Measurements from ENCODE around the gene RNF128. TPM values are rescaled to one million over a fixed set of nuclear protein-coding genes. Genes with fewer than 3 reads are reported as not detected.
A peak's percentile ranks its signal among the peaks of the same experiment; 100 is the strongest.

Gene RNF128, protein sequence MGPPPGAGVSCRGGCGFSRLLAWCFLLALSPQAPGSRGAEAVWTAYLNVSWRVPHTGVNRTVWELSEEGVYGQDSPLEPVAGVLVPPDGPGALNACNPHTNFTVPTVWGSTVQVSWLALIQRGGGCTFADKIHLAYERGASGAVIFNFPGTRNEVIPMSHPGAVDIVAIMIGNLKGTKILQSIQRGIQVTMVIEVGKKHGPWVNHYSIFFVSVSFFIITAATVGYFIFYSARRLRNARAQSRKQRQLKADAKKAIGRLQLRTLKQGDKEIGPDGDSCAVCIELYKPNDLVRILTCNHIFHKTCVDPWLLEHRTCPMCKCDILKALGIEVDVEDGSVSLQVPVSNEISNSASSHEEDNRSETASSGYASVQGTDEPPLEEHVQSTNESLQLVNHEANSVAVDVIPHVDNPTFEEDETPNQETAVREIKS
- 1 to 10 TPM; 2.6 to 3.3 TPM for polyA plus RNA-seq

DNA sequence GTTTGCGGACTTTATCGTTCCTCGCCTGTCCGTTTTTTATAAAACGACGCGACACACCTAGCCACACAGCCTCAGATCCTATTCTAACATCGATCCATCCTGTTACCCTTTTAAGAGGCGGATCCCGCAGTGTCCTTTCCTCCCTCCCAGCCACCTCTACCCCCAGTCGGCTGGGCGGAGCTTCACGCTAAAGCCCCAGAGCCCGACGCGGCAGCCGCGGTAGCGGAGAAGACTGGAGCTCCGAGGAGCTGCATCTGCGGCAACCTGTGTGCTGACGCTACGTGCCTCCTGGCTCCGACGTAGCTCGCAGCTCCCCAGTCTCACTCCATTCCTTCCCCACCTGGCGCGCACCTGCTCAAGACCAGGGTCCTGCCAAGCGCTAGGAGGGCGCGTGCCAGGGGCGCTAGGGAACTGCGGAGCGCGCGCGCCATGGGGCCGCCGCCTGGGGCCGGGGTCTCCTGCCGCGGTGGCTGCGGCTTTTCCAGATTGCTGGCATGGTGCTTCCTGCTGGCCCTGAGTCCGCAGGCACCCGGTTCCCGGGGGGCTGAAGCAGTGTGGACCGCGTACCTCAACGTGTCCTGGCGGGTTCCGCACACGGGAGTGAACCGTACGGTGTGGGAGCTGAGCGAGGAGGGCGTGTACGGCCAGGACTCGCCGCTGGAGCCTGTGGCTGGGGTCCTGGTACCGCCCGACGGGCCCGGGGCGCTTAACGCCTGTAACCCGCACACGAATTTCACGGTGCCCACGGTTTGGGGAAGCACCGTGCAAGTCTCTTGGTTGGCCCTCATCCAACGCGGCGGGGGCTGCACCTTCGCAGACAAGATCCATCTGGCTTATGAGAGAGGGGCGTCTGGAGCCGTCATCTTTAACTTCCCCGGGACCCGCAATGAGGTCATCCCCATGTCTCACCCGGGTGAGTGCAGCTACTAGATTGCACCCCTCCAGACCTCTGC is at the start of gene RNF128:
RNF128 (plus strand) TSS at position 217 of the 953 bp plus-strand sequence; CDS start at position 430, 213 bp downstream.
- 3 to 32% methylated on average over 70 to 79 of the region's 79 CpGs for WGBS, 2 donors
- H3K4me3 ChIP-seq (ENCODE audit: low read depth in 1 of 2, low read length in 2 of 2) = peak within 1 kb of the TSS; percentile 50 to 82
- no peaks in the 10 kb centered on the region for H3K9me3 ChIP-seq (ENCODE audit: control insufficient read depth in 2 of 2, insufficient read depth in 1 of 2, low read depth in 1 of 2, low read length in 1 of 2)
- peak within 1 kb of the TSS; percentile 5 to 73 for H3K27ac ChIP-seq (ENCODE audit: low read depth in 2 of 2, low read length in 1 of 2)
- H3K36me3 ChIP-seq (ENCODE audit: control insufficient read depth in 2 of 2, insufficient read depth in 2 of 2, low read length in 1 of 2) = no peaks in the 10 kb centered on the region
- peaks cover 0 to 6% of the 10 kb centered on the region in 2 donors for H3K27me3 ChIP-seq (ENCODE audit: control insufficient read depth in 1 of 2, insufficient read depth in 2 of 2, low read length in 2 of 2)
- no peaks in the 10 kb centered on the region for H3K4me1 ChIP-seq (ENCODE audit: control insufficient read depth in 2 of 2, insufficient read depth in 2 of 2, low read length in 1 of 2)

DNA sequence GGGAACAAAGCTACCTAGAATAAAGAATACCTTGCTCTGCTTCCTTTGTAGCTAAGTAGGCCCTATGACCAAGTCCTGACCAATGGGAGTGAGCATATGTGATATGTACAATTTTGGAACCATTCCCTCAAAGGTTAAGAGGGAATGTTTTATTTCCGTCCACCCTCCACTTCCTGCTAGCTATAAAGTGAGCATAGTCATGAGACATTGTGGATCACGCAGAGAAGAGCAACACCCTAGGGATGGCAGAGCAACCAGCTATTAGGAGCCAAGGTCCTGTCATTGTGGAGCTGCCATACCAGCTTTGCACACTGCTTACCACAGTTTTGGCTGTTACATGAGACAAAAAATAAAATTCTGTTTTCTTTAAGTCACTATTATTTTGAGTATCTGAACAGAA is 45.8 kb upstream of the RNF128 start:
- Histone ChIP-seq H3K4me1 (ENCODE audit: control insufficient read depth in 2 of 2, insufficient read depth in 2 of 2, low read length in 1 of 2) (no peaks in the 10 kb centered on the region), H3K4me3 (ENCODE audit: low read depth in 1 of 2, low read length in 2 of 2) (no peak overlapping the region), H3K9me3 (ENCODE audit: control insufficient read depth in 2 of 2, insufficient read depth in 1 of 2, low read depth in 1 of 2, low read length in 1 of 2) (peaks cover 0 to 5% of the 10 kb centered on the region in 2 donors), H3K27ac (ENCODE audit: low read depth in 2 of 2, low read length in 1 of 2) (no peak overlapping the region), H3K27me3 (ENCODE audit: control insufficient read depth in 1 of 2, insufficient read depth in 2 of 2, low read length in 2 of 2) (peaks cover 0 to 3% of the 10 kb centered on the region in 2 donors), H3K36me3 (ENCODE audit: control insufficient read depth in 2 of 2, insufficient read depth in 2 of 2, low read length in 1 of 2) (no peaks in the 10 kb centered on the region)
- WGBS, 2 donors = 36 to 44% methylated on average over 2 of the region's 2 CpGs

DNA sequence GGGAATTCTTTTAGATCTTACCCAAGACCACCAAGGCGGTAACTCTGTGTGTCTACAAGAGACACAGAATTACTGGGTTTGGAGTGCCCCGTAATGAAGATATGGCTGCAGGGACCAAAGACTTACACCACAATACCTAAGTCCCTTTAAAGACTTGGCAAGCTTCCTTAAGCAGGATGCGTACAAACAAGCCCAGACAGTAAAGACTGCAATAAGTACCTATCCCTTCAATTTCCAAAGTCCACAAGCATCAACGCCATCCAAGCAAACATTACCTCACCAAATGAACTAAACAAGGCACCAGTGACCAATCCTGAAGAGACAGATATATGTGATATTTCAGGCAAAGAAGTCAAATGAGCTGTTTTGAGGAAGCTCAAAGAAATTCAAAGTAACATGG is 42.3 kb upstream of the RNF128 start:
- Histone ChIP-seq H3K27me3 (ENCODE audit: control insufficient read depth in 1 of 2, insufficient read depth in 2 of 2, low read length in 2 of 2) (no peaks in the 10 kb centered on the region), H3K4me1 (ENCODE audit: control insufficient read depth in 2 of 2, insufficient read depth in 2 of 2, low read length in 1 of 2) (no peaks in the 10 kb centered on the region), H3K36me3 (ENCODE audit: control insufficient read depth in 2 of 2, insufficient read depth in 2 of 2, low read length in 1 of 2) (no peaks in the 10 kb centered on the region), H3K4me3 (ENCODE audit: low read depth in 1 of 2, low read length in 2 of 2) (no peak overlapping the region), H3K27ac (ENCODE audit: low read depth in 2 of 2, low read length in 1 of 2) (no peak overlapping the region), H3K9me3 (ENCODE audit: control insufficient read depth in 2 of 2, insufficient read depth in 1 of 2, low read depth in 1 of 2, low read length in 1 of 2) (peaks cover 0 to 5% of the 10 kb centered on the region in 2 donors)
- 61 to 68% methylated on average over 4 of the region's 4 CpGs for WGBS, 2 donors

DNA sequence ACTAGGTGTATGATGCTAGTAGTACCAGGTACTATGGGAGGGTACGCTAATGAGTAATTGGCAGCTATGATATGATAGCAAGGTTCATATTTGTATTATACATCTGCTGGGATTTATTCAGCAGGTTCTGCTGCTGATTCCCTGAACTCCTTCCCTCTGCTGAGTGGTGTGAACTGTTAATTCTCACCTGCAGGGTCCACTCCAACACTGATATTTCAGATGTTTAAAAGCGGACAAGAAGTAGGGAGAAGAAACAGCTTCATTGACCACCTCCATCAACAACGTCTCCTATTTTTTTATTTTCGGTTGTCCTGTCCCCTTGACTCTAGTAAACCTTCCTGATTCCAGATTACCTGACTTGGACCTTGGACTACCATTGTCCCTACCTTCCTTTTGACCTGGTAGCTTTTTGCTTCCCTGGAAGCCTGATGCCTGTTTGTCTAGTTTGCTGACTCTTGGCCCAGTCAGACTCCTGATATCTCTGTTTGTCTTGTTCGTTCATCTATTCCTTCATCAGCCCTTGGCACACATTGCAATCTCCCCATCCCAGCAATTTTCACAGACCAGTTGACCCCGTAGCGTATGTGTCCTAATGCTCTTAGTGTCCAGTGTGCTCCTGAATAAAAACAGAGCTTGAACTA is 34.0 kb upstream of the RNF128 start:
- Histone ChIP-seq H3K4me3 (ENCODE audit: low read depth in 1 of 2, low read length in 2 of 2) (no peak overlapping the region), H3K36me3 (ENCODE audit: control insufficient read depth in 2 of 2, insufficient read depth in 2 of 2, low read length in 1 of 2) (no peaks in the 10 kb centered on the region), H3K27ac (ENCODE audit: low read depth in 2 of 2, low read length in 1 of 2) (no peak overlapping the region), H3K9me3 (ENCODE audit: control insufficient read depth in 2 of 2, insufficient read depth in 1 of 2, low read depth in 1 of 2, low read length in 1 of 2) (no peaks in the 10 kb centered on the region), H3K4me1 (ENCODE audit: control insufficient read depth in 2 of 2, insufficient read depth in 2 of 2, low read length in 1 of 2) (no peaks in the 10 kb centered on the region), H3K27me3 (ENCODE audit: control insufficient read depth in 1 of 2, insufficient read depth in 2 of 2, low read length in 2 of 2) (peaks cover 0 to 5% of the 10 kb centered on the region in 2 donors)
- 60 to 83% methylated on average over 7 of the region's 7 CpGs for WGBS, 2 donors

DNA sequence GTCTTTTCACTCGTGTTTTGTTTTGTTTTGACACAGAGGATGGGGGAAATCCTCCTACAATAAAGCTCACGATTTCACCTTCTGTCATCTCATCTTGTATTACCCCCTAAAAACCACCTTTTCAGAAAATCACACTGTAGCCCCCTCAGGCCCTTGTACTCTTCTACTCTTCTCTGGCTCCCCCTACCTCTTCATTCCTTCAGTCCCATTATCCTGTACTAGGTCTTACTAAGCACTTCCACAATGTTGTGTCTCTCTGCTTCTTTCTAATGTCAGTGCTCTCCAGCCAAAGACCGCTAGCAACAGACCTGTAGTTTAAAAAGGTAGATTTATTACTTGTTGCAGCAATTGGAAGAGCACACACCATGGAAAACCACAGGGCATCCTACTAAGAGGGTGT is 30.0 kb upstream of the RNF128 start:
- no peak overlapping the region for H3K4me3 ChIP-seq (ENCODE audit: low read depth in 1 of 2, low read length in 2 of 2)
- no peaks in the 10 kb centered on the region for H3K36me3 ChIP-seq (ENCODE audit: control insufficient read depth in 2 of 2, insufficient read depth in 2 of 2, low read length in 1 of 2)
- no peaks in the 10 kb centered on the region for H3K4me1 ChIP-seq (ENCODE audit: control insufficient read depth in 2 of 2, insufficient read depth in 2 of 2, low read length in 1 of 2)
- H3K9me3 ChIP-seq (ENCODE audit: control insufficient read depth in 2 of 2, insufficient read depth in 1 of 2, low read depth in 1 of 2, low read length in 1 of 2) = no peaks in the 10 kb centered on the region
- H3K27me3 ChIP-seq (ENCODE audit: control insufficient read depth in 1 of 2, insufficient read depth in 2 of 2, low read length in 2 of 2) = peaks cover 0 to 5% of the 10 kb centered on the region in 2 donors
- H3K27ac ChIP-seq (ENCODE audit: low read depth in 2 of 2, low read length in 1 of 2) = no peak overlapping the region
- 54 to 62% methylated on average over 3 of the region's 3 CpGs for WGBS, 2 donors

DNA sequence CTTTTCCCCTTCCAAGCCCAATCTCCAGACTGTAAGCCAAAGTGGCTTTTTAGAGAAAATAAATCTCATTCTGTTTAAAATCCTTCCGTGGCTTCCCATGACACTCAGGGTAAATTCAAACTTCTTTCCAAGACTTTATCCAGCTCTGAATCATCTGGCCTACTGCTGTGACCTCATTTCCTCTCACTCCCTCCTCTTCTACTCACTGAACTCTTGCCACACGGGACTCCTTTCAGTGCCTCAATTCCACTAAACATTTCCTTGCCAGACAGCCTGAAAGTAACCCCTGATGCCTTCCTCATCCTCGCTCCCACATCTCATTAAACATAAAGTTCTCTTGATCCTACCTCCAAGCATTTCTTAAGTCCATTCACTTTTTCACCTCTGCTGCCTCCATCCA is 27.8 kb upstream of the RNF128 start:
- H3K4me1 ChIP-seq (ENCODE audit: control insufficient read depth in 2 of 2, insufficient read depth in 2 of 2, low read length in 1 of 2) = no peaks in the 10 kb centered on the region
- no peak overlapping the region for H3K27ac ChIP-seq (ENCODE audit: low read depth in 2 of 2, low read length in 1 of 2)
- WGBS, 2 donors = 47 to 67% methylated on average over 3 of the region's 3 CpGs
- no peaks in the 10 kb centered on the region for H3K9me3 ChIP-seq (ENCODE audit: control insufficient read depth in 2 of 2, insufficient read depth in 1 of 2, low read depth in 1 of 2, low read length in 1 of 2)
- no peak overlapping the region for H3K4me3 ChIP-seq (ENCODE audit: low read depth in 1 of 2, low read length in 2 of 2)
- no peaks in the 10 kb centered on the region for H3K36me3 ChIP-seq (ENCODE audit: control insufficient read depth in 2 of 2, insufficient read depth in 2 of 2, low read length in 1 of 2)
- H3K27me3 ChIP-seq (ENCODE audit: control insufficient read depth in 1 of 2, insufficient read depth in 2 of 2, low read length in 2 of 2) = peaks cover 0 to 2% of the 10 kb centered on the region in 2 donors

DNA sequence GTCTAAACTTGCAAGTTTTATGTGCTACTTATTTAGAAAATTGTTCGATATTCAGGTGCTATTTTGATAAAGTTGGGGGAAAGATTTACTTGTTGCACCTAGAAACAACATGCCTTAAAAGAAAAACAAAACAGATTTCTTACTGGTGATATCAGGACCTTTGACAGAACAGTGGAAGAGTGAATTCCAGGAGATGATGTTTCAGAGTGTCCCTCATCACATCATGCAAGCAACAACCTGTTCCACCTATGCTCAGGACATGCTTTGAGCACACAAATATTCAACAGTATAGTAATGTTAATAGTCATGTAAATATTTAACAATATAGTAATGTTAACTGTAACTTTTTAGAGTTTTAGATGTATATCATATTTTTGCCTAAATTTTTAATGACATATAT is 23.9 kb upstream of the RNF128 start:
- H3K4me3 ChIP-seq (ENCODE audit: low read depth in 1 of 2, low read length in 2 of 2) = no peak overlapping the region
- no peaks in the 10 kb centered on the region for H3K4me1 ChIP-seq (ENCODE audit: control insufficient read depth in 2 of 2, insufficient read depth in 2 of 2, low read length in 1 of 2)
- H3K36me3 ChIP-seq (ENCODE audit: control insufficient read depth in 2 of 2, insufficient read depth in 2 of 2, low read length in 1 of 2) = no peaks in the 10 kb centered on the region
- H3K27ac ChIP-seq (ENCODE audit: low read depth in 2 of 2, low read length in 1 of 2) = no peak overlapping the region
- H3K27me3 ChIP-seq (ENCODE audit: control insufficient read depth in 1 of 2, insufficient read depth in 2 of 2, low read length in 2 of 2) = no peaks in the 10 kb centered on the region
- no peaks in the 10 kb centered on the region for H3K9me3 ChIP-seq (ENCODE audit: control insufficient read depth in 2 of 2, insufficient read depth in 1 of 2, low read depth in 1 of 2, low read length in 1 of 2)
- 75 to 89% methylated on average over 1 of the region's 1 CpG for WGBS, 2 donors

DNA sequence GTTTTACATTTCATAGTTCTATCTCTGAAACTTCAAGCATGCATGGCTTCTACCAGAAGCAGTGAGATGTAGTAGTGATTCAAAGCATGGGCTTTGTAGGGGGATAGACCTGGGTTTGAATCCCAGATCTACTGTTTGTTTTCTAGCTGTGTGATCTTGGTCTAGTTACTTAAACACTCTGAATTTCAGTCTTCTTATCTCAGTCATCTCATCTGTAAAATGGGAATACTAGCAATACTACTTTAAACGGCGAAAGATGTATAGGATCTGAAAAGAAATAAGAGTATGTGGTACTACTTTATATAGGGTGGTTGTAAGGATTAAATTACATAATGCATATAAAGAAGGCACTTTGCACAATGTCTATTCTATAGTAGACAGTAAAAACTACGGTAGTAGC is 20.0 kb upstream of the RNF128 start:
- Histone ChIP-seq H3K36me3 (ENCODE audit: control insufficient read depth in 2 of 2, insufficient read depth in 2 of 2, low read length in 1 of 2) (no peaks in the 10 kb centered on the region), H3K27ac (ENCODE audit: low read depth in 2 of 2, low read length in 1 of 2) (no peak overlapping the region), H3K27me3 (ENCODE audit: control insufficient read depth in 1 of 2, insufficient read depth in 2 of 2, low read length in 2 of 2) (no peaks in the 10 kb centered on the region), H3K4me1 (ENCODE audit: control insufficient read depth in 2 of 2, insufficient read depth in 2 of 2, low read length in 1 of 2) (no peaks in the 10 kb centered on the region), H3K4me3 (ENCODE audit: low read depth in 1 of 2, low read length in 2 of 2) (no peak overlapping the region), H3K9me3 (ENCODE audit: control insufficient read depth in 2 of 2, insufficient read depth in 1 of 2, low read depth in 1 of 2, low read length in 1 of 2) (no peaks in the 10 kb centered on the region)
- 90 to 98% methylated on average over 3 of the region's 3 CpGs for WGBS, 2 donors

DNA sequence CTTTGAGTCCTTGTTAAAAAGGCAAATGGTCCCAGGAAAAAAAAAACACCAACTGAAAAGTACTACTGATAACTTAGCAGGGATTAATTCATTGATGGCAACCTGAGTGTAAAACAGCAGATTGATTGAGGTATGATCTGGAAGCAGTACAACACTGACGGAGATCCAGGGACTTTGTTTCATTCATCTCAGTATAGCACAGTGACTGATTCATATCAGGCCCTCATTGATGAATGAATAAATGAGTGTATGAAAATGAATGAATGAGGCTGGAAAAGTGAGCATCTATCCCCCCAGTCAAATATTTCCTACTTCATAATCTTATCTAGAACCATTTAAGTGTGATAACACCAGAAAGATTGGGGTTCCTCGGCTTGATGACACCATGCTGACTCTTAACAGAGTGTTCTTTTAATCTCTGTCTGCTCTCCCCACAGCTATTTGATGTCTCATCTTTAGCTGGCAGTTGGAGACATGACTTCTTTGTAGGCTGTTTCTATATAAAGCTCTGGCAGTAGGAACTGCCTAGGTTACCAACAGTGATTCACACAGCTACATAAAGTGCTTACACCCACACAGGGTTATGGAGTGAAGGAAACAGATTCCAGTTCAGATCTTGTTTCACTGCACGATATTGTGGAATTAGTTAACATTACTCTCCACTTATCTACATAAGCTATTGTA is 18.6 kb upstream of the RNF128 start:
- Histone ChIP-seq H3K27me3 (ENCODE audit: control insufficient read depth in 1 of 2, insufficient read depth in 2 of 2, low read length in 2 of 2) (no peaks in the 10 kb centered on the region), H3K4me1 (ENCODE audit: control insufficient read depth in 2 of 2, insufficient read depth in 2 of 2, low read length in 1 of 2) (no peaks in the 10 kb centered on the region), H3K27ac (ENCODE audit: low read depth in 2 of 2, low read length in 1 of 2) (no peak overlapping the region), H3K9me3 (ENCODE audit: control insufficient read depth in 2 of 2, insufficient read depth in 1 of 2, low read depth in 1 of 2, low read length in 1 of 2) (no peaks in the 10 kb centered on the region), H3K4me3 (ENCODE audit: low read depth in 1 of 2, low read length in 2 of 2) (no peak overlapping the region), H3K36me3 (ENCODE audit: control insufficient read depth in 2 of 2, insufficient read depth in 2 of 2, low read length in 1 of 2) (no peaks in the 10 kb centered on the region)
- 21 to 44% methylated on average over 3 of the region's 3 CpGs for WGBS, 2 donors
